Cardiac muscle cell (in vitro differentiated cells and primary cell): Measurements from ENCODE around the gene CCPG1. TPM values are rescaled to one million over a fixed set of nuclear protein-coding genes. Genes with fewer than 3 reads are reported as not detected.
"Not testable (repeated sequence)": the region's sequence is repeated elsewhere in the genome, so short reads cannot be mapped to it uniquely, and the experiment has no call there.

ENCODE experiments used
- DNase-seq, 2 donors: peaks; one replicate each; pipeline versions ENCODE4 v3.0.0 to v3.0.0-alpha.2; 2010 to 2017; ENCODE audit warnings: low read depth in 1 of 2, low spot score in 1 of 2
- H3K27ac ChIP-seq: fragments of 200-600 bp; sonication (generic); 2 replicates; pipeline ENCODE4 v1.5.1; 2016
- H3K27me3 ChIP-seq: fragments of 200-600 bp; sonication (generic); 2 replicates; pipeline ENCODE4 v1.6.0; 2016; ENCODE audit warnings: control low read depth
- H3K36me3 ChIP-seq: fragments of 200-600 bp; sonication (generic); 2 replicates; pipeline ENCODE4 v1.5.1; 2016; ENCODE audit warnings: control low read depth
- H3K4me1 ChIP-seq: fragments of 200-600 bp; sonication (generic); 2 replicates; pipeline ENCODE4 v1.8.1; 2017; ENCODE audit warnings: low read depth, mild to moderate bottlenecking, mixed run types
- H3K4me3 ChIP-seq: fragments of 200-600 bp; sonication (generic); 2 replicates; pipeline ENCODE4 v1.5.1; 2016; ENCODE audit warnings: mild to moderate bottlenecking
- H3K9me3 ChIP-seq: fragments of 200-600 bp; sonication (generic); 2 replicates; pipeline ENCODE4 v1.5.1; 2017; ENCODE audit warnings: low read depth, mild to moderate bottlenecking, control low read depth
- polyA plus RNA-seq: library from polyadenylated mRNA; unstranded; fragments of >200 nt; fragmentation: Nextera tagmentation; extraction: Ambion mirVana; gene quantifications from 2 replicates; pipeline ENCODE4 v1.2.1, GENCODE V29; 2016
- total RNA-seq: library from RNA; depleted of rRNA; stranded (reverse); fragments of >200 nt; gene quantifications from 2 replicates; pipeline ENCODE4 v1.2.3, GENCODE V29; 2016
- TF ChIP-seq, protein P1 (sequence below): IDR thresholded peaks from 2 replicates; pipeline ENCODE4 v1.5.1; 2012; ENCODE audit warnings: low read depth, mild to moderate bottlenecking, low read length

The CCPG1 gene
- 19.4 and 25.1 TPM in 2 replicates for total RNA-seq
- polyA plus RNA-seq = 34.1 and 46.6 TPM in 2 replicates

DNA sequence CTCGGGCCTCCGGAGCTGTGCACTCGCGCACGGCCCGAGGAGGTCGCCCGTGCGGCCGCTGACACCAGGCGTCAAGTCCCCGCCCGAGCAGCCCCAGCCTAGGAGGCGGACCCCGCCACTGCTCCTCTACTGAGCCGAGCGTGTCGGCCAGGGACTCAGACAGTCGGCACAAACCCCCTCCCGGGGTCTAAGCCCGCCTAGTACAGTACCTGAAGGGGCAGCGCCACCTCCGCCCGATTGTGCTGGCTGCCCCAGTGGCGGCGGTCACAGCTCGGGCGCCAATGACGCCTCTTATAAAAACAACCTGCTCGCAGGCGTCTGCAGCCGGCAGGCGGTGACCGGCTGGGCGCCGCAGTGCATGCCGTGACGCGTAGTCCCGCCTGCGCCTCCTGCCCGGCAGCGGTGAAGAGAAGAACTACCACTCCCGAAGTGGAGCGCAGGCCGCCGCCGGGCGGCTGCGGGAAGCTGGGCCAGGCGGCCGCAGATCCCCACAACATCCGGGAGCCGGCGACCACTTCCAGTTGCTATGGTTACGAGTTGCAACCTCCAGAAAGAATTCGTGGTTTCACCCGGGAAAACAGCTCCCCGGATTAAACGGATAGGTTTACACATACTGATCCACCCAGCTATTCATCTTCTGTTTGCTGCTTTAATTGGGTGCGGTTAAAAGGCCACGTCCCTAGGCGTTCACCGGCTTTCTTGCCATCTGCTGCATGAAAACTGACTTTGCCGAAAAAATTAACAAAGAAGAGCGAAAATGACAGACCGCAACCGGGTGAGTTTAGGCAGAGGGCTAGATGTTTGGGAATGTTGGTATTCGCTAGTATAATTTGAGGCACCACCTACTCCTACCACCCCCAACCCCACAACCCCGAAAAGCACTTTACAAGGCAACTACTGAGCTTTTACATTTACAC is at the start of gene CCPG1, which contains the start of gene PIERCE2:
CCPG1 (minus strand) TSS at position 348 of the 917 bp plus-strand sequence. CDS start 18,935 bp downstream, outside the sequence.
PIERCE2 (plus strand) TSS at position 484 of the 917 bp plus-strand sequence; CDS start at position 758, 274 bp downstream.
- Histone ChIP-seq H3K27me3 (no peaks in the 10 kb centered on the region), H3K36me3 (peaks cover 3% of the 10 kb centered on the region), H3K27ac (peak within 1 kb of the TSS; percentile 90), H3K4me1 (no peaks in the 10 kb centered on the region), H3K4me3 (peak within 1 kb of the TSS; percentile 65), H3K9me3 (no peaks in the 10 kb centered on the region)
- peak; percentile 95 to 97 for DNase-seq
- TF ChIP-seq, protein P1, sequence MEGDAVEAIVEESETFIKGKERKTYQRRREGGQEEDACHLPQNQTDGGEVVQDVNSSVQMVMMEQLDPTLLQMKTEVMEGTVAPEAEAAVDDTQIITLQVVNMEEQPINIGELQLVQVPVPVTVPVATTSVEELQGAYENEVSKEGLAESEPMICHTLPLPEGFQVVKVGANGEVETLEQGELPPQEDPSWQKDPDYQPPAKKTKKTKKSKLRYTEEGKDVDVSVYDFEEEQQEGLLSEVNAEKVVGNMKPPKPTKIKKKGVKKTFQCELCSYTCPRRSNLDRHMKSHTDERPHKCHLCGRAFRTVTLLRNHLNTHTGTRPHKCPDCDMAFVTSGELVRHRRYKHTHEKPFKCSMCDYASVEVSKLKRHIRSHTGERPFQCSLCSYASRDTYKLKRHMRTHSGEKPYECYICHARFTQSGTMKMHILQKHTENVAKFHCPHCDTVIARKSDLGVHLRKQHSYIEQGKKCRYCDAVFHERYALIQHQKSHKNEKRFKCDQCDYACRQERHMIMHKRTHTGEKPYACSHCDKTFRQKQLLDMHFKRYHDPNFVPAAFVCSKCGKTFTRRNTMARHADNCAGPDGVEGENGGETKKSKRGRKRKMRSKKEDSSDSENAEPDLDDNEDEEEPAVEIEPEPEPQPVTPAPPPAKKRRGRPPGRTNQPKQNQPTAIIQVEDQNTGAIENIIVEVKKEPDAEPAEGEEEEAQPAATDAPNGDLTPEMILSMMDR = peak; percentile 73

DNA sequence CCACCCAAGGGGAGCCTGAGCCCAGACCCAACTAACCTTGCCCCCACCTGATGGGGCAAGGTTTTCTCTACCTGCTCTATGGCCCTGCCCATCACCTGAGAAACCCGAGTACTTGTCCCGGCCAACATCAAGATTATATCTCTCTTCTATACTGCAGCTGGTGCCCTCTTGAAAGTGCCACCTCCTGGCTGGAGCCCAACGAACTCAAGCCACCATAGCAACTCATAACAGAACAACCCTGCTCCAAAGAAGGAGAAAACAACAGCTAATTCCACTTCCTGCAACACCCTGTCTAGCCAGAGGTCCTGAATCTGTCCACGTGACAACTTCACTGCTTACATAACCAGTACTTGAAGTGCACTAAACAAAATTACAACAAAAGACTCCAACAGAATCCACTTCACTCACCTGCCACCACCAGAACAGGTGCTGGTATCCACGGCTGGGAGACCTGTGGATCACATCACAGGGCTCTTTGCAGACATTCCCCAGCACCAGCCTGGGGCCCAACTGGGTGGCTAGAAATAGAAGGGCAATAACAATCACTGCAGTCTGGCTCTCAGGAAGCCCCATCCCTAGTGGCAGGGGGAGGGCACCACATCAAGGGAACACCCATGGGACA is 49.4 kb upstream of the CCPG1 start:
- TF ChIP-seq, protein P1 = no peak
- no peak for DNase-seq
- no peaks in the 10 kb centered on the region for H3K4me1 ChIP-seq
- no peaks in the 10 kb centered on the region for H3K36me3 ChIP-seq
- H3K27ac ChIP-seq = no peak overlapping the region
- H3K9me3 ChIP-seq = no peaks in the 10 kb centered on the region
- no peak overlapping the region for H3K4me3 ChIP-seq
- H3K27me3 ChIP-seq = no peaks in the 10 kb centered on the region

- not testable (repeated sequence) for H3K4me3 ChIP-seq, H3K36me3 ChIP-seq, H3K27ac ChIP-seq, DNase-seq, H3K27me3 ChIP-seq, H3K9me3 ChIP-seq, H3K4me1 ChIP-seq
Observed at GRCh38 chr15:55447030-55447394, 38.9 kb upstream of the CCPG1 start.

- not testable (repeated sequence) for H3K36me3 ChIP-seq, H3K9me3 ChIP-seq, H3K4me1 ChIP-seq, H3K4me3 ChIP-seq, H3K27ac ChIP-seq, H3K27me3 ChIP-seq, DNase-seq
Observed at GRCh38 chr15:55446379-55447029, 38.3 kb upstream of the CCPG1 start.

DNA sequence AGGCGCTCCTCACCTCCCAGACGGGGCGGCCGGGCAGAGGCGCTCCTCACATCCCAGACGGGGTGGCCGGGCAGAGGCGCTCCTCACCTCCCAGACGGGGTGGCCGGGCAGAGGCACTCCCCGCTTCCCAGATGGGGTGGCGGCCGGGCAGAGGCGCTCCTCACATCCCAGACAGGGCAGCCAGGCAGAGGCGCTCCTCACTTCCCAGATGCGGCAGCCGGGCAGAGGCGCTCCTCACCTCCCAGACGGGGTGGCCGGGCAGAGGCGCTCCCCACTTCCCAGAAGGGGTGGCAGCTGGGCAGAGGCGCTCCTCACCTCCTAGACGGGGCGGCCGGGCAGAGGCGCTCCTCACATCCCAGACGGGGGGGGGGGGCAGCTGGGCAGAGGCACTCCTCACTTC is 37.8 kb upstream of the CCPG1 start:
- H3K4me1 ChIP-seq, H3K4me3 ChIP-seq, H3K9me3 ChIP-seq, H3K27me3 ChIP-seq, H3K36me3 ChIP-seq, H3K27ac ChIP-seq, DNase-seq: not testable (repeated sequence)

DNA sequence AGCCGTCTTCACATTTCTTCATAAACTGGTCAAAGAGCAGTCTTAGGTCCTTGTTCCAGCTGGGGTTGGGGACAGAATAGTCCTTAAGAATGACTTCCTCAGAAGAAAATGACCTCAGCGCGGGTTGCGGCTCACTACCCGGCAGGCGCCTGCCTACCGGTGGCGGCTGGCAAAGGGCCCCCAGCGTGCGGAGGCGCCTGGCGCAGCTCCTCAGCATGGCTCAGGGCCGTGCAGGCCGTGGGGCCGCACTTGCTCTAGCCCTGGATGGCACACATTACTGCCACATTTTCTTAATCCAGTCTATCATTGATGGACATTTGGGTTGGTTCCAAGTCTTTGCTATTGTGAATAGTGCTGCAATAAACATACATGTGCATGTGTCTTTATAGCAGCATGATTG is 35.0 kb upstream of the CCPG1 start:
- H3K27me3 ChIP-seq, H3K9me3 ChIP-seq, H3K36me3 ChIP-seq, DNase-seq, H3K4me3 ChIP-seq, H3K27ac ChIP-seq, H3K4me1 ChIP-seq: not testable (repeated sequence)

DNA sequence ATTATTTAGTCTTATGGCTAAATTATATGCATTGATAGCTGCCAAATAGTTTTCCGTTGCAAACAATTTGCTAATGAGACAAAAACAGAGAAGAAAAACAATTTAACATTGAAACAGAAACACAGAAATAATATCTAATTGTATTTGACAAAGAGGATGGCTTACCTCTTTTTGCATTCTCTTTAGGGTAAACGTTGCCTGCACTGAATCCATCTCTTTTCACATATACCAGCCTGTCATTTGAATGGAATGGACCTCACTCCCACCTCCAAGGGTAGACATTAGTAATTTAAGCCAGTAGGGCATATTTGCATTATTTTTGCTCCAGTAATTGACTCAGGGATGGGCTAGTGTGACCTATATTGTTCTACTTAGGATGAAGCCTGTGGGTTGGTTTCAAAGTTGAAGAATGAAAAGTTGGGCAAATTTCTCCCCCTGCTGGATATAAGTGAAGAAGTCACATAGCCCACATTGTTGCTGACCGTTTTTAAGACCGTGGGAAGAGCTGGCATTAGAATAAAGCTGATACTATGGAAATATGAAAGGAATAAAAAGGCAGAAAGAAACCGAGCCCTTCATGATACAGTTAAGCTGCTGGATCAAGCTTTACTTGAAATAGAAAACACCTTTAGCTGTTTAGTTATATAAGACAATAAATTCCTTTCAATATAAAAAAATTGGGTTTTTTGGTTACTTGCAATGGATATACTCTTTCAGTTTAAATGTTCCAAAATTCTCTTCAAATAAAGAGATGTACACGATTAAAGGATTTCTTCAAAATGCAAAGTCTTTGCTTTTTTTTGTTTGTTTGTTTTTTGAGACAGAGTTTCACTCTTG is 27.0 kb upstream of the CCPG1 start:
- Histone ChIP-seq H3K9me3 (no peaks in the 10 kb centered on the region), H3K27me3 (no peaks in the 10 kb centered on the region), H3K4me3 (no peak overlapping the region), H3K27ac (no peak overlapping the region), H3K36me3 (no peaks in the 10 kb centered on the region), H3K4me1 (no peaks in the 10 kb centered on the region)
- TF ChIP-seq, protein P1 = peak; percentile 69
- DNase-seq = peak; percentile 59 to 76
